Mesodermal cell (in vitro differentiated cells): ENCODE results near the gene GHR.
"Not testable (repeated sequence)": the region's sequence is repeated elsewhere in the genome, so short reads cannot be mapped to it uniquely, and the experiment has no call there.

Source experiments
- H3K27ac ChIP-seq: 2 replicates; pipeline ENCODE4 v1.7.0; 2013; ENCODE audit warnings: mild to moderate bottlenecking, low read depth, low read length, moderate library complexity; ENCODE audit not compliant: severe bottlenecking
- H3K36me3 ChIP-seq: 2 replicates; pipeline ENCODE4 v1.7.1; 2013; ENCODE audit warnings: mild to moderate bottlenecking, low read length, moderate library complexity; ENCODE audit not compliant: control insufficient read depth, insufficient read depth
- H3K4me1 ChIP-seq: one replicate; pipeline ENCODE4 v1.7.1; 2013; ENCODE audit warnings: mild to moderate bottlenecking, low read length; ENCODE audit not compliant: insufficient read depth, control insufficient read depth, poor library complexity, severe bottlenecking
- H3K4me3 ChIP-seq: 2 replicates; pipeline ENCODE4 v1.7.0; 2013; ENCODE audit warnings: low read length, control low read depth, mild to moderate bottlenecking; ENCODE audit not compliant: insufficient read depth, poor library complexity, severe bottlenecking; ENCODE audit errors: extremely low read depth
- H3K9me3 ChIP-seq: 2 replicates; pipeline ENCODE4 v1.7.1; 2013; ENCODE audit warnings: mild to moderate bottlenecking, low read length, moderate library complexity; ENCODE audit not compliant: control insufficient read depth
- WGBS, 2 experiments: methylation state at CpG; one replicate each; pipeline ENCODE4 v1.1.5; 2013; ENCODE audit warnings: missing lambda C conversion rate in 2 of 2; ENCODE audit not compliant: insufficient coverage in 2 of 2; 5-methylcytosine and 5-hydroxymethylcytosine counted together

GHR gene

DNA sequence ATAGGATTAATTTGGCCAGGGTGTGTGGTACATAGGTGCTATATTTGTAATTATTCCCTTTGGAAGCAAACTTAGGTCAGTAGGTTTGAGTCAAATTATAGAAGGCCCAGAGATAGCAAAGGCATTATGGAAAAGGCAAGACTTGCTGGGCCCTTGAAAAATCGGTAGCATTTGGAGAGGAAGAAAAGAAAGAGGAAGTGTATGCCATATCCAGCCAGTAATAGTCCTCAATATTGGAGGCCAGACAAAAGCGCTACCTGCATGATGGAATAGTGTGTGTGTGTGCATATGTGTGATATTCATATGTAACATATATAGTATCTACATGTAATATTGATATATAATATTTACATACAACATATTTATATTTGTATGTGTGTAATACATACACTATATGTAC is 146.1 kb downstream of the GHR start:
- Histone ChIP-seq H3K4me1 (no peaks in the 10 kb centered on the region), H3K27ac (no peak overlapping the region), H3K36me3 (no peaks in the 10 kb centered on the region), H3K9me3 (no peaks in the 10 kb centered on the region), H3K4me3 (no peak overlapping the region)
- 92% methylated on average over 1 of the region's 2 CpGs; no CpG with 5 or more reads in 1 of the 2 experiments for WGBS, 2 experiments

DNA sequence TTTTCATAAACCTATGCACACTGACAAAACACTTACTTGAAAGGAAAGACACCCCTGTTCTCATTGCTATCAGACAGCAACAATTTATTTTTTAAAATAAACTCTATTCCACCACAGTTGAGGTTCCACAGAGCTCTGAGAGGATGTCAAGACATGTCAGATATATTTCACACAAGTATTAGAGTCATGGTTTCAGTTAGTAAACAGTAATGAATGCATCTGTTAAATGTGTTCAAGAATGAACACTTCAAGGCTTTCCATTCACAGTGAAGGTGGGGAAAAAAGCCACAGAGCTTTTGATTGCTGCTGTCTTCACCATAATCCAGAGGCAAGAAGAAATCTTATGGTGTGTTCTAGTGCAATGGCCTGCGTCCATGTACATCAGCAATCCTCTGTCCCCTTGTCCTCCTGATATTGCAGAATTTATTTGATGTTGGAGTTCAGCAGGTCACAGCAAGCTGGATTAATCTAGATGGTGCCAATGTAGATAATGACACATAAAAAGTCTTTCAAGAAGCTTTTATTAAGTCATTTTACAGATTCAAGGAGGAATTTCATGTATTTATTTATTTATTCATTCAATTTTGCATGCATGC is 146.8 kb downstream of the GHR start:
- Histone ChIP-seq H3K27ac (no peak overlapping the region), H3K4me1 (no peaks in the 10 kb centered on the region), H3K36me3 (no peaks in the 10 kb centered on the region), H3K9me3 (no peaks in the 10 kb centered on the region), H3K4me3 (no peak overlapping the region)
- no CpG with 5 or more reads among the region's 1 CpG for WGBS, 2 experiments

- no peak overlapping the region for H3K27ac ChIP-seq
Observed at GRCh38 chr5:42570966-42571960, 148.0 kb downstream of the GHR start.

DNA sequence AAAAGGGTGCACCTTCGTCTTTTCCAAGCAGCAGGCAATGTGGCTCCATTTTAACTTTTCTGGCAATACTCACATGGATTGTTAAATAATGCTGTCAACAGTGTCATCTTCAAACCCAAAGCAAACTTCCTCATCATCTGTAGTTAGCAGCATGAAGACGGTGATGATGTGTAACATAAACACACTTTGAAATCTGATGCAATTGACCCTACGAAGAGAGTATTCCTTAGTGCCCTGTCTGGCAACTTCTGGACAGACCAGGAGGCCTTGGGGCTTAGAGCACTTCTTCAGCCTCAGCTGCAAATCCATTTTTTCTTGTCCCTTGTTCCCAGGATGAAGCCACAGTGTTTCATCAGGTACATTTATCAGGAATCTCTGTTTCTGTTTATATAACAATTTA is 149.1 kb downstream of the GHR start:
- WGBS, 2 experiments = 78 to 93% methylated on average over 2 to 3 of the region's 3 CpGs

More at GRCh38 chr5:42570966-42571960, 148.0 kb downstream of the GHR start:
- H3K4me1 ChIP-seq = no peaks in the 10 kb centered on the region
- no peak overlapping the region for H3K4me3 ChIP-seq
- no peaks in the 10 kb centered on the region for H3K36me3 ChIP-seq
- no peaks in the 10 kb centered on the region for H3K9me3 ChIP-seq
- 80 to 89% methylated on average over 3 of the region's 8 CpGs for WGBS, 2 experiments

GRCh38 chr5:42573386-42573785 is 150.1 kb downstream of the GHR start:
- Histone ChIP-seq H3K4me1 (no peaks in the 10 kb centered on the region), H3K27ac (no peak overlapping the region), H3K4me3 (no peak overlapping the region), H3K36me3 (no peaks in the 10 kb centered on the region), H3K9me3 (no peaks in the 10 kb centered on the region)
- 81 to 93% methylated on average over 2 of the region's 2 CpGs for WGBS, 2 experiments

More for the DNA sequence above, 149.1 kb downstream of the GHR start:
- Histone ChIP-seq H3K4me1 (no peaks in the 10 kb centered on the region), H3K27ac (no peak overlapping the region), H3K36me3 (no peaks in the 10 kb centered on the region), H3K9me3 (no peaks in the 10 kb centered on the region), H3K4me3 (no peak overlapping the region)

- H3K36me3 ChIP-seq, H3K4me3 ChIP-seq, H3K9me3 ChIP-seq, H3K27ac ChIP-seq, H3K4me1 ChIP-seq: not testable (repeated sequence)
- WGBS, 2 experiments = no CpG with 5 or more reads among the region's 1 CpG
Observed at GRCh38 chr5:42575914-42576313, 152.7 kb downstream of the GHR start.

DNA sequence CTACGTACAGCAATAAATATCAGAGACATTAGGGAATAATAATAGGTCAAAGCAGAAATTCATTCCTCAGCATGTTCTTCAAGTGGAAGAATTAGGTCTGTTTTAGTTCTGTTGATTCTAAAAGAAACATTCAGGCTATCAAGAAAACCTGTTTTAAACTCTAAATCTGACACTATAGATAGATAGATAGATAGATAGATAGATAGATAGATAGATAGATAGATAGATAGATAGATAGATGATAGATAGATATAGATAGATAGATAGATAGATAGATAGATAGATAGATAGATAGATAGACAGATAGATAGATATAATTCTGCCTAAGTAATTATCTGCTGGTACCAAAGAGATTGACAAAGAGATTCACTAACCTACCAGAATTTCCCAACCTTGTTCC is 155.7 kb downstream of the GHR start:
- not testable (repeated sequence) for H3K9me3 ChIP-seq, H3K4me1 ChIP-seq, H3K27ac ChIP-seq, H3K4me3 ChIP-seq, H3K36me3 ChIP-seq
- WGBS, 2 experiments = no CpG with 5 or more reads among the region's 1 CpG

- WGBS, 2 experiments = no CpG with 5 or more reads among the region's 1 CpG
- Histone ChIP-seq H3K4me1 (peaks cover 4% of the 10 kb centered on the region), H3K27ac (no peak overlapping the region), H3K36me3 (no peaks in the 10 kb centered on the region), H3K9me3 (no peaks in the 10 kb centered on the region), H3K4me3 (no peak overlapping the region)
Observed at GRCh38 chr5:42579320-42579719, 156.1 kb downstream of the GHR start.

GRCh38 chr5:42581845-42582244 is 158.6 kb downstream of the GHR start:
- Histone ChIP-seq H3K4me1 (peaks cover 4% of the 10 kb centered on the region), H3K36me3 (no peaks in the 10 kb centered on the region), H3K4me3 (no peak overlapping the region), H3K27ac (no peak overlapping the region), H3K9me3 (no peaks in the 10 kb centered on the region)
- WGBS, 2 experiments = 91 to 94% methylated on average over 5 of the region's 7 CpGs

GRCh38 chr5:42582723-42583122 is 159.5 kb downstream of the GHR start:
- WGBS, 2 experiments = 90 to 96% methylated on average over 12 of the region's 13 CpGs
- no peak overlapping the region for H3K4me3 ChIP-seq
- H3K4me1 ChIP-seq = peaks cover 4% of the 10 kb centered on the region
- no peak overlapping the region for H3K27ac ChIP-seq
- H3K9me3 ChIP-seq = no peaks in the 10 kb centered on the region
- H3K36me3 ChIP-seq = no peaks in the 10 kb centered on the region

DNA sequence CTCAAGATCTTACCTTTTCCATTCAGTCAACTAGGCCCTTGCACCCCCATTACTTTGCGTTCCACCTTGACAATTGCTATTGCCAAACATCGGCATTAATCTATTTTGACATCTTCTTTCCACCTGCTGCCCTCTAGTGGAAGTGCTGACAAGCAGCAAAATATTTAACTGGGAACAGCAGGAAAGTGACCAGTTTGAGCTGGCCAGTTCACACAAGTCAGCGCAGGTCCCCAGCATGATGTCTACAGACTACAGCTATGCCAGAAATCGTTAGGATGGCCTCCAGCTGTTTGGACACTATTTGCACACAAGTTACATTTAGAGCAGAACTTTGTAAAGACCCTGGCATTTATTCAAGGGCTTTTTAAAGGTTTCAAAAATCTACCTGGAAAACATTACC is 160.1 kb downstream of the GHR start:
- Histone ChIP-seq H3K4me3 (no peak overlapping the region), H3K4me1 (peaks cover 4% of the 10 kb centered on the region), H3K9me3 (no peaks in the 10 kb centered on the region), H3K36me3 (no peaks in the 10 kb centered on the region), H3K27ac (no peak overlapping the region)
- 42 to 46% methylated on average over 4 of the region's 4 CpGs for WGBS, 2 experiments
